ENCODE measurements around the gene NFIB. TPM values are rescaled to one million over a fixed set of nuclear protein-coding genes. Genes with fewer than 3 reads are reported as not detected.

Gene NFIB
- total RNA-seq, 1 donor from 2014 or later = 1.5 TPM

DNA sequence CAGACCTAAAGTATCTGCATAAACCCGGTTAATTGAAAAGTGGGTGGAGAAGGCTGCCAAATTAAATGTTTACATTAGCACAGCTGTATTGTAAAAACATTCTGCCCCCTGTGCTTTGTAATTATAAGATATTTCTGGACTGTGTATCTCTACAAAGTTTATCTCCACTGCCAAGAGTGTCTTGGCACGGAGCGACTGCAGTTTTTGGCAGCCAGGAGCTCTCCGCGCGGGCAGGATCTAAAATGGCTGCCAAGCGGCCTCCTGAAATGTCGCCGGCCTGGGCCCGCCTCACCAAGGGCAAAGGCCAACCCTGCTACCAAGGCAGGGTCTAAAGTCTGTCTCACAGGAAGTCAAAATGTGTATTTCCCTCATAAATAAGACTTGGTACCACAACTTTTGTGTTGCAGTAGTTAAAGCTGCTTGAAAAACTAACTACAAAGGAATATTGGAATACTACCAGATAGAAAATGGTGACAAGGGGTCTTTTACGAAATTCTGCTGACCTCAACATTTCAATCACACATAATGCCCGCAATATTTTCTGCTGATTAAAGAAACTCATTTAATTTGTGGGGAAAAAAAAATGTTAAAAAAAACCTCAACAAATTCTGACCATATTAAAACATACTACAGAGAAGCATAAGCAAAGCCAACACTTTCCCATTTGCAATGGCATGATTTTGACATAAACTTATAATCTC is 110.4 kb downstream of the NFIB start:
- TF ChIP-seq, protein P1, sequence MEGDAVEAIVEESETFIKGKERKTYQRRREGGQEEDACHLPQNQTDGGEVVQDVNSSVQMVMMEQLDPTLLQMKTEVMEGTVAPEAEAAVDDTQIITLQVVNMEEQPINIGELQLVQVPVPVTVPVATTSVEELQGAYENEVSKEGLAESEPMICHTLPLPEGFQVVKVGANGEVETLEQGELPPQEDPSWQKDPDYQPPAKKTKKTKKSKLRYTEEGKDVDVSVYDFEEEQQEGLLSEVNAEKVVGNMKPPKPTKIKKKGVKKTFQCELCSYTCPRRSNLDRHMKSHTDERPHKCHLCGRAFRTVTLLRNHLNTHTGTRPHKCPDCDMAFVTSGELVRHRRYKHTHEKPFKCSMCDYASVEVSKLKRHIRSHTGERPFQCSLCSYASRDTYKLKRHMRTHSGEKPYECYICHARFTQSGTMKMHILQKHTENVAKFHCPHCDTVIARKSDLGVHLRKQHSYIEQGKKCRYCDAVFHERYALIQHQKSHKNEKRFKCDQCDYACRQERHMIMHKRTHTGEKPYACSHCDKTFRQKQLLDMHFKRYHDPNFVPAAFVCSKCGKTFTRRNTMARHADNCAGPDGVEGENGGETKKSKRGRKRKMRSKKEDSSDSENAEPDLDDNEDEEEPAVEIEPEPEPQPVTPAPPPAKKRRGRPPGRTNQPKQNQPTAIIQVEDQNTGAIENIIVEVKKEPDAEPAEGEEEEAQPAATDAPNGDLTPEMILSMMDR (IDR thresholded peaks at IDR 0.05; ENCODE audit: partially characterized antibody, unreplicated experiment) = no peak

DNA sequence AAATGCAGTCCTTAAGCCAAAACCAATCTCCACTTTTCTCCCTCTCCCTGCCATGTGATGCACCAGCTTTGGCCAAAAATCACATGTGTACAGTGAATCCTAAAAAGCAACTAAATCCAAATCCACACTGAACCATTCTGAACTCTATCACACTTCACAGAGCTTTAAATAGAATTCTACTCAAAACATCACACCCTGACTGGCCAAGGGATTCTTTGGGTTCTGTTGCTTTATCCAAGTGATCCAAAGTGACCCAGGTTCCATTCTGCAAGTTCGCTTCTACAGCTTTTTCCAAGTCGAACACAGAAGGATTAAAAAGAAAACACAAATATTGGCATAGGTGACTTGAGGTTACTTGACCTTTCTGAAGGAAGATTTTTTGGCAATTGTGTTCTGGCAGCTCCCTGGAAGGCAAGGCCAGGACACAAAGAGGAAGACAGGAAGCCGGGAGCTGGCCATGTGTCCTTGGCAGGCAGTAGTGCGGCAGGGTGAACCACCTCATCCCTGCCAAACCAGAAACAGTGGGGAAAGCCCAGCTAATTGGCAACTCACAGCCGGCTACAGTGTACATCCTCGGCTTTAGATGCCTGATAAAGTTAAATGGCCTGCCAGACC is 115.0 kb downstream of the NFIB start:
- Mint-ChIP-seq H3K27ac (ENCODE audit: unreplicated experiment) (no peak overlapping the region), H3K4me3 (ENCODE audit: unreplicated experiment) (no peak overlapping the region), H3K27me3 (ENCODE audit: unreplicated experiment) (no peaks in the 10 kb centered on the region), H3K9me3 (ENCODE audit: unreplicated experiment) (no peaks in the 10 kb centered on the region), H3K4me1 (ENCODE audit: low read depth, unreplicated experiment) (no peaks in the 10 kb centered on the region), H3K36me3 (ENCODE audit: unreplicated experiment) (no peaks in the 10 kb centered on the region)
- TF ChIP-seq, protein P1 (IDR thresholded peaks at IDR 0.05; ENCODE audit: partially characterized antibody, unreplicated experiment) = no peak
- DNase-seq = no peak

More for the DNA sequence above, 110.4 kb downstream of the NFIB start:
- Mint-ChIP-seq H3K4me1 (ENCODE audit: low read depth, unreplicated experiment) (no peaks in the 10 kb centered on the region), H3K4me3 (ENCODE audit: unreplicated experiment) (no peak overlapping the region), H3K27me3 (ENCODE audit: unreplicated experiment) (no peaks in the 10 kb centered on the region), H3K27ac (ENCODE audit: unreplicated experiment) (no peak overlapping the region), H3K9me3 (ENCODE audit: unreplicated experiment) (no peaks in the 10 kb centered on the region), H3K36me3 (ENCODE audit: unreplicated experiment) (no peaks in the 10 kb centered on the region)
- DNase-seq = no peak

DNA sequence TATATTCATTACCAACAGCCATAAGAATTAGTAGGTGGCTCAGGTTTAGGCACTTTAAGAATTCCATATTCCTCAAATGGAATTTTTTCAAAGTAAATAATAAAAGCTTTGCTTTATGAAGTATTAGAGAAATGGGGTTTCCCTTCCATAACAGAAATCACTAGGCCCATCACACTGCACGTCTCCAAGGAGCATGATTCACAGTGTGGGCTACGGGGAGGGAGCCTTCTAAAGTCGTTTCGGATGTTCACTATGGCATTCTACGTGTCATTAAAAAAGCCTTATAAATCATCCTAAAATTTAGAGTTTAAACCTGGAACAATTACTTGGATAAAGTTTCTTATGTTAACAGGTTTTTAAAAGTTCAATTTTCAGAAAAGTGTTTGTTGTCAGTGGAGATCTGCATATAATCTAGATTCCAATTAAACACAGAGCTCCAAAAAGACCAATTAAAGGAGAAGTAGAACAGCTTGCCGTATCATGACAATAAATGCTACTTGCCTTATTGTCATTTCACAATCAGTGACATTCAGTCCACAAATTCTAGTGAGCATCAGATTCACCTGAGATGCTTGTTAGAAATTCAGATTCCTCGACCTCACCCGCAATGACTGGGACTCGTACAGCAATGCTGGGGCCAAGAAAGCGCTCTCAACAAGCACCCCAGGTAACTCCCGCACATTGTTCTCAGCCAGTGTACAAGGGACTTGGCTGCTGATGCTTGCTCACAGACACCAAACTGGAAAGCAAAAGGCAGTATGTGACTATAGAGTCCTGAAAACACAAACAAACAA is 115.7 kb downstream of the NFIB start:
- no peaks in the 10 kb centered on the region for H3K4me1 Mint-ChIP-seq (ENCODE audit: low read depth, unreplicated experiment)
- H3K4me3 Mint-ChIP-seq (ENCODE audit: unreplicated experiment) = no peak overlapping the region
- H3K36me3 Mint-ChIP-seq (ENCODE audit: unreplicated experiment) = no peaks in the 10 kb centered on the region
- H3K27ac Mint-ChIP-seq (ENCODE audit: unreplicated experiment) = no peak overlapping the region
- H3K9me3 Mint-ChIP-seq (ENCODE audit: unreplicated experiment) = no peaks in the 10 kb centered on the region
- TF ChIP-seq, protein P1 (IDR thresholded peaks at IDR 0.05; ENCODE audit: partially characterized antibody, unreplicated experiment) = no peak
- no peaks in the 10 kb centered on the region for H3K27me3 Mint-ChIP-seq (ENCODE audit: unreplicated experiment)
- DNase-seq = no peak

DNA sequence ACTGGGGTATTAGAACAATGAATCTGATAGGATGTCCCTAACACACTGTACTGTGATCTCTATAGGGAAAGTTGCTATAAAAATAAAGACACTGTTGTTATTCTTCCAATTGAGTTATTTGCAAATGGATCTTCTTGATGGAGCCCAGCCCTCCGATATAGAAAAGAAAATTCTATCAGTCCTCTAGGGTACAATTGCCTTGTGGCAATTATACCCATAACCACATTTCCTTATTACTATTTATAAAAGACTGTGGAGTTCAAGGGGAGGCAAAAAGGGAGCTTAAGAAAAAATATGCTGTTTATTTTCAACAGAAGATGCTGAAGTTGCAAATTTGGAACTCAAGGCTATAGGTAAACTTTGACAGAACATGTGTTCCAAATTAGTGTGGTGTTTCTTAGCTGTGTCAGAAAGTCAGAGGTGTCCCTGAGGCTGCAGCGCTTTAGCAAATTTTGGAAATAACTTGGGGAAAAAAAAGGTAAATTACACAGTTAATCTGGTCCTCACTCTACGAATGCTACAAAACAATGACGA is 116.5 kb downstream of the NFIB start:
- Mint-ChIP-seq H3K9me3 (ENCODE audit: unreplicated experiment) (no peaks in the 10 kb centered on the region), H3K4me3 (ENCODE audit: unreplicated experiment) (no peak overlapping the region), H3K27ac (ENCODE audit: unreplicated experiment) (no peak overlapping the region), H3K36me3 (ENCODE audit: unreplicated experiment) (no peaks in the 10 kb centered on the region), H3K4me1 (ENCODE audit: low read depth, unreplicated experiment) (no peaks in the 10 kb centered on the region), H3K27me3 (ENCODE audit: unreplicated experiment) (no peaks in the 10 kb centered on the region)
- TF ChIP-seq, protein P1 (IDR thresholded peaks at IDR 0.05; ENCODE audit: partially characterized antibody, unreplicated experiment) = no peak
- no peak for DNase-seq

Data from glutamatergic neuron (in vitro differentiated cells).